ENCODE results near the gene COG5. TPM values are rescaled to one million over a fixed set of nuclear protein-coding genes. Genes with fewer than 3 reads are reported as not detected.

Gene COG5
- total and polyA plus RNA-seq, 2 of the 8 experiments (the other 6 are each of a cell fraction or from before 2014, with no cell fraction given) = 10.5 to 28.1 TPM

DNA sequence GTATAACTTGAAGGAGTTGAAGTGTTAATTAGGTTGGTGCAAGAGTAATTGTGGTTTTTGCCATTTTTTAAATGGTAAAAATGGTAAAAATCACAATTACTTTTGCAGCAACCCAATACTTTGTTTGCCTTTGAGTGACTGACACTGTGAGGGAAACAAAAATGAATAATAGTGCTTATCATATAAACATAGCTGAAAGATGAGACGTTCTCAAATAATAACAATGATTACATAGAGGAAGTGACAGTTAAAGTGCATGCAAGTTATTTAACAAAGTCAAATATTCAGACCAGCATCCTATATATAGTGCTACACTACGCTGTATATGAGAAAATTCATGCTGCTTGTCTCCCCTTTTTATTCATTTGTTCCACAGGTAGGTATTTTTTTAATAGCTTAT lies 399.6 kb downstream of the COG5 start (continued):
- TF ChIP-seq BCL11A (IDR thresholded peaks at IDR 0.05; ENCODE audit: low read depth in 2 of 2, low read length in 2 of 2) (no peak), KDM4A (IDR thresholded peaks at IDR 0.05; ENCODE audit: low read depth, low read length, severe bottlenecking) (no peak)
- TF ChIP-seq, protein P1, sequence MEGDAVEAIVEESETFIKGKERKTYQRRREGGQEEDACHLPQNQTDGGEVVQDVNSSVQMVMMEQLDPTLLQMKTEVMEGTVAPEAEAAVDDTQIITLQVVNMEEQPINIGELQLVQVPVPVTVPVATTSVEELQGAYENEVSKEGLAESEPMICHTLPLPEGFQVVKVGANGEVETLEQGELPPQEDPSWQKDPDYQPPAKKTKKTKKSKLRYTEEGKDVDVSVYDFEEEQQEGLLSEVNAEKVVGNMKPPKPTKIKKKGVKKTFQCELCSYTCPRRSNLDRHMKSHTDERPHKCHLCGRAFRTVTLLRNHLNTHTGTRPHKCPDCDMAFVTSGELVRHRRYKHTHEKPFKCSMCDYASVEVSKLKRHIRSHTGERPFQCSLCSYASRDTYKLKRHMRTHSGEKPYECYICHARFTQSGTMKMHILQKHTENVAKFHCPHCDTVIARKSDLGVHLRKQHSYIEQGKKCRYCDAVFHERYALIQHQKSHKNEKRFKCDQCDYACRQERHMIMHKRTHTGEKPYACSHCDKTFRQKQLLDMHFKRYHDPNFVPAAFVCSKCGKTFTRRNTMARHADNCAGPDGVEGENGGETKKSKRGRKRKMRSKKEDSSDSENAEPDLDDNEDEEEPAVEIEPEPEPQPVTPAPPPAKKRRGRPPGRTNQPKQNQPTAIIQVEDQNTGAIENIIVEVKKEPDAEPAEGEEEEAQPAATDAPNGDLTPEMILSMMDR (IDR thresholded peaks at IDR 0.05; ENCODE audit: control extremely low read depth in 1 of 3, insufficient read depth in 1 of 3, low read depth in 1 of 3, low read length in 3 of 3) = no peak
